Cortex of kidney (tissue), 1 donor: ENCODE measurements around the gene SUZ12.
"Not testable (repeated sequence)": the region's sequence is repeated elsewhere in the genome, so short reads cannot be mapped to it uniquely, and the experiment has no call there.

Experiments used
- DNase-seq: peaks from one replicate; lab custom pipeline; 2025; lab: John Stamatoyannopoulos, UW

SUZ12 gene

GRCh38 chr17:31951953-31952352, 15.1 kb downstream of the SUZ12 start:
- not testable (repeated sequence) for DNase-seq

DNA sequence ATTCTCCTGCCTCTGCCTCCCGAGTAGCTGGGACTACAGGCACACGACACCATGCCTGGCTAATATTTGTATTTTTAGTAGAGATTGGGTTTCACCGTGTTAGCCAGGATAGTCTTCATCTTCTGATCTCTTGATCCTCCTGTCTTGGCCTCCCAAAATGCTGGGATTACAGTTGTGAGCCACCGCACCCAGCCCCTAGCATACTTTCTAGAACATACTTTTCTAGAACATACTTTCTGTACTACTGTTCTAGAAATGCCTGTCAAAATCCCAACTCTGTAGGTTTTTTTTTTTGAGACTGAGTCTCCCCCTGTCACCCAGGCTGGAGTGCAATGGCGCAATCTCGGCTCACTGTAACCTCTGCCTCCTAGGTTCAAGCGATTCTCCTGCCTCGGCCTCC, 27.3 kb downstream of the SUZ12 start:
- DNase-seq: not testable (repeated sequence)

DNA sequence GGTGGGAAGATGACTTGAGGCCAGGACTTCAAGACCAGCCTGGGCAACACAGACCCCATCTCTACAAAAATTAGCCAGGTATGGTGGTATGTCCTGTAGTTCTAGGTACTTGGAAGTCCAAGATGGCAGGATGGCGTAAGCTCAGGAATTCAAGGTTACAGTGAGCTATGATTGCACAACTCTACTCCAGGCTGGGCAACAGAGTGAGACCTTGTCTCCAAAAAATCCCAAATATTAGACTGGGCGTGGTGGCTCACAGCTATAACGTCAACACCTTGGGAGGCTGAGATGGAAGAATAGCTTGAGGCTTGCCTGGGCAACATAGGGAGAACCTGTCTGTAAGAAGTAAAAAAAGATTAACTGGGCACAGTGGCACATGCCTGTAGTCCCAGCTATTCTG, 30.8 kb downstream of the SUZ12 start:
- DNase-seq: no peak

DNA sequence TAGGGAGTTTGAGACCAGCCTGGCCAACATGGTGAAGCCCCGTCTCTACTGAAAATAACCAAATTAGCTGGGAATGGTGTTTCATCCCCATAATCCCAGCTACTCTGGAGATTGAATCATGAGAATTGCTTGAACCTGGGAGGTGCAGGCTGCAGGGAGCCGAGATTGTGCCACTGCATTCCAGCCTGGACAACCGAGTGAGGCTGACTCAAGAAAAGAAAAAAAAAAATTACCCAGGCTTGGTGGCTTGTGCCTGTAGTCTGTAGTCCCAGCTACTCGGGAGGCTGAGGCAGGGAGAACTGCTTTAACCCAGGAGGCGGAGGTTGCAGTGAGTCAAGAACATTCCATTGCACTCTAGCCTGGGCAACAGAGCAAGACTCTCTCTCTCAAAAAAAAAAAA, 33.6 kb downstream of the SUZ12 start:
- not testable (repeated sequence) for DNase-seq

GRCh38 chr17:31974269-31975071, 37.7 kb downstream of the SUZ12 start:
- not testable (repeated sequence) for DNase-seq

GRCh38 chr17:31975391-31975790, 38.6 kb downstream of the SUZ12 start:
- DNase-seq: not testable (repeated sequence)

DNA sequence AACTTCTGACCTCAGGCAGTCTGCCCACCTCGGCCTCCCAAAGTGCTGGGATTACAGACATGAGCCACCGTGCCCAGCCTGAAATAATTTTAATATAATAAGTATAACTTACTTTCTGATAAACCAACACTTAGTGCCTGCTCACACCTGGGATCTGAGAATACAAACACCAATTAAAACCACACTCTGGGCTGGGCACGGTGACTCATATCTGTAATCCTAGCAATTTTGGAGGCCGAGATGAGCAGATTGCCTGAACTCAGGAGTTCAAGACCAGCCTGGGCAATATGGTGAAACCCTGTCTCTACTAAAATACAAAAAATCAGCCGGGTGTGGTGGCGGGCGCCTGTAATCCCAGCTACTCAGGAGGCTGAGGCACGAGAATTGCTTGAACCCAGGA, 55.0 kb downstream of the SUZ12 start:
- DNase-seq: not testable (repeated sequence)

GRCh38 chr17:31997005-31997404, 60.2 kb downstream of the SUZ12 start:
- no peak for DNase-seq

DNA sequence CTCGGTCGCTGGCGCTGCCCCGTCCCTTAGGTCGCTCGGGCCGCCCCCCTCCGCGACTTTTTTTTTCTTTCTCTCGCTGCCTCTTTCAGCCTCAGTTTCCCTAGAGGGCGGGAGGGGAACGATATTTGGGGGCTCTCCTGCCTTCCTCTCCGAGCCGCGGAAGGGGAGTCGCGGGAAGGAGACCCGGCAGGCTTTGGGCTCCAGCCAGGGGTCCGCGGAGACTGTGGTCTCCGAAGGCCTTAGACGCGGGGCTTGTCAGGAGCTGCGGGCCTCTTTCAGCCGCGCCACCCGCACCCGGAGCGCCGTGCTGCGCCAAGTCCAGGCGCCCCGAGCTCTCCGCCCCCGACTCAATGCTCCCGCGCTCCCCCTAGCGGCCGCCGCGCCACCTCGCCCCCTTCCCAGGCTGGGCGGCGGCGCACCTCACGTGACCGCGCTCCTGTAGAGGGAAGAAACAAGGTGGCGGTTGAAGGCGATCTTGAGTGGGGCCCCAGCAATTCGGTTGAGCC, 70.2 kb downstream of the SUZ12 start, which contains the start of gene LRRC37B:
Gene LRRC37B, plus strand, starts transcription at position 427 of the 506 bp plus-strand sequence. CDS start 14,010 bp downstream, outside the sequence.
- DNase-seq: no peak

DNA sequence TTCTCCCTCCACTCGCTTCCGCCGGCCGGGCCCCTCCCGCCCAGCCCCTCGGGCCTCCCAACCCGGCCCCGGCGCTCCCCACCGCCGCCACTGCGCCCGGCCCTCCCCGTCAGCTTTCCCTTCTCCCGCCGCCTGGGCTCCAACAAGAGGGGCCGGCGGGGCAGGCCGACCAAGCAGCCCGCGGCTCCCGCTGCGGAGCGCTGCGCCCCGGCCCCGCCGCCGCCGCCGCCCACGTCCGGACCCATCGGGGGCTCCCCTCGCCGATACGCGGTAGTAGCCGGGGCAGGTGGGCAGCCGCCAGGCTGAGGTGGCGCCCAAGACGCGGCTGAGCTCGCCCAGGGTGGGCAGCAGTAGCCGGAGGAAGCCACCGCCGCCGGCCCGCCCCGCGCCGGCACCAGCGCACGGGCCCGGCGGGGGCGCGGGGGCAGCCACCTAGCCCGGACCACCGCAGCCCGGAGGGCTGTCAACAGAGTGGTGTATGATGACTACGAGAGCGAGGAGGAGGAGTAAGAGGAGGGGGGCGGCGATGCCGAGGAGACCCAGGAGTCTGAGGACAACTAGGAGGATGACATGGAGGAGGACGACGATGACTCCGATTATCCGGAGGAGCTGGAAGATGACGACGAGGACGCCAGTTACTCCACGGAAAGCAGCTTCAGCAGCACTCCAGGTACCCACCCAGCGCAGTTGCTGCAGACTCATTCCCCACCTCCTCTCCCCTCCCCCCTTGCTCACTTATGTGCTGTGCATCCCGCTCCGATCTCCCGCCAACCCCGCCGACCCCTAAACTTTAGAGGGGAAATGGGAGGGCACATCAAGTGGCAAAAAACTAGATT, 70.9 kb downstream of the SUZ12 start:
- DNase-seq: no peak

DNA sequence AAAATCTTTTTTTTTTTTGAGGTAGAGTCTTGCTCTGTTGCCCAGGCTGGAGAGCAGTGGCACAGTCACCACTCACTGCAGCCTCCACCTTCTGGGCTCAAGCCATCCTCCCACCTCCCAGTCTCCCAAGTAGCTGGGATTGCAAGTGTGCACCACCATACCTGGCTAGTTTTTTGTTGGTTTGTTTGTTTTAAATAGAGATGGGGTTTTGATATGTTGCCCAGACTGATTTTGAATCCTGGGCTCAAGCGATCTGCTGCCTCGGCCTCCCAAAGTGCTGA, 72.4 kb downstream of the SUZ12 start:
- no peak for DNase-seq

- DNase-seq: no peak
Measured at GRCh38 chr17:32010114-32010513, 73.3 kb downstream of the SUZ12 start.

GRCh38 chr17:32015245-32016013, 78.6 kb downstream of the SUZ12 start:
- DNase-seq: no peak

GRCh38 chr17:32016231-32016630, 79.4 kb downstream of the SUZ12 start:
- no peak for DNase-seq

DNA sequence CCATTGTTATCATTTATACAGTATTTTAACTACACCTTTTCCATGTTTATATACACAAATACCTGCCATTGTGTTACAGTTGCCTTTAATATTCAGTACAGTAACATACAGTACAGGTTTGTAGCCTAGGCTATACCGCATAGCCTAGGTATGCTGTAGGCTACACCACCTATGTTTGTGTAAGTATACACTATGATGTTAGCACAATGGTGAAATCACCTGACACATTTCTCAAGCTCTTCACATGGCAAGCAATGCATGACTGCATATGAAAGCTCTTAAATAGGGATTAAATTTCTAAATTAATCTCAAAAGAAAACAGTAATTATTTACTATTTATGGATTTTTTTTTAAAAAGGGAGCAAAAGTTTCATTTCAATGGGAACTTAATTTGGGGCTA, 82.4 kb downstream of the SUZ12 start:
- no peak for DNase-seq

- no peak for DNase-seq
Measured at GRCh38 chr17:32020943-32021614, 84.3 kb downstream of the SUZ12 start.

- no peak for DNase-seq
Measured at GRCh38 chr17:32021615-32021955, 84.8 kb downstream of the SUZ12 start.

DNA sequence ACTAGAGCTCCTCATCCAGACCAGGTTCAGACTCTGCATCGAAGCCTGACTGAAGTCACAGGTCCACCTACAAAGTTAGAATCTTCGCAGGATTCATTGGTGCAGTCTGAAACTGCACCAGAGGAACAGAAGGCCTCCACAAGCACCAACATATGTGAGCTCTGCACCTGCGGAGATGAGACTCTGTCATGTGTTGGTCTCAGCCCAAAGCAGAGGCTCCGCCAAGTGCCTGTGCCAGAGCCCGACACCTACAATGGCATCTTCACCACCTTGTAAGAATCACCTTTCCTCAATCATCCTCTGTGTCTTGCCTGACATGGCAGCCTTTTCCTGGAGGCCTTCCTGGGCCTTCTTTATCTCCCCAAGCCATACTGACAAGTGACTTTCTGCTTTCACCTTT, 85.7 kb downstream of the SUZ12 start:
- not testable (repeated sequence) for DNase-seq

DNA sequence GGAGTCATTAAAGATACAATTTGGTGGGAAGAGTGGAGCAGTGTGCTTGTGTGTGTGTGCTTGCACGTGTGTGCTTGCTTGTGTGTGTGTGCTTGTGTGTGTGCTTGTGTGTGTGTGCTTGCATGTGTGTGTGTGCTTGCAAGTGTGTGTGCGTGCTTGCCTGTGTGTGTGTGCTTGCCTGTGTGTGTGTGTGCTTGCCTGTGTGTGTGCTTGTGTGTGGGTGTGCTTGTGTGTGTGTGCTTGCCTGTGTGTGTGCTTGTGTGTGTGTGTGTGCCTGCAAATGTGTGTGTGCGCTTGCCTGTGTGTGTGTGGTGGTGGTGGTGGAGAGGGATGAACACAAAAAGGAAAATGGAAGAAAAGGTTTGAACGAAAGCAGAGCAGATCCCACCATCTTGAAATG, 90.5 kb downstream of the SUZ12 start:
- DNase-seq: not testable (repeated sequence)

DNA sequence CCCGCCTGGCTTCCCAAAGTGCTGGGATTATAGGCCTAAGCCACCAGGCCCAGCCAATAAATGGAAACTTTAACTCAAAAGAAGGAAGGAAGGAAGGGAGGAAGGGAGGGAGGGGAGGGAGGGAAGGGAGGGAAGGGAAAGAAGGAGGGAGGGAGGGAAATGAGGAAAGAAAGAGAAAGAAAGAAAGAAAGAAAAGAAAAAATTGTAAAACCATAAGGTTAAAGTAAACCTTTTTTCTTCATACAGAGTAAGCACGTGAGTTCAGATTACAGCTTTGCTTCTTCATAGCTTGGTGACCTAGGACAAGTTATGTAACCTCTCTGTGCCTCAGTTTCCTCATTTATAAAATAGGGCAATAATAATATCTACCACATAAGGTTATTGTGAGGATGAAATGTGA, 96.4 kb downstream of the SUZ12 start:
- DNase-seq: no peak

DNA sequence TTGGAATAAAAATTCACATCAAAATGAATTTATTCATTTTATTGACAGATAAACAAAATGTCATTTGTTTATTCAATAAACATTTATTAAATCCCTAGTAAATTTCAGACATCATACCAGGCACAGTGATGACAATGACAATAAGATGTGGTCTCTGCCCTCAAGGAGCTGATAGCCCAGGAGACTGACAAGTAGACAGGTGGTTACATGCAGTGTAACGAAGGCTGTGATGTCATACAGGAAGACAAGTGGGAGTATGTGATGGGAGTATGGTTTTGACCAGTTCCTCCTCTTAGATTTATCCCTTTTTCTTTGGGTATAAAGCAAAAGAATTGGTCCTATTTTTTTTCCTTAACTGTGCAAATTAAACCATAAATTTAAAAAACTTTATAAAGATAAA, 97.0 kb downstream of the SUZ12 start:
- DNase-seq: not testable (repeated sequence)

- DNase-seq: not testable (repeated sequence)
Measured at GRCh38 chr17:32040246-32040645, 103.4 kb downstream of the SUZ12 start.
